ENCODE data around the gene HAP1.

DNA sequence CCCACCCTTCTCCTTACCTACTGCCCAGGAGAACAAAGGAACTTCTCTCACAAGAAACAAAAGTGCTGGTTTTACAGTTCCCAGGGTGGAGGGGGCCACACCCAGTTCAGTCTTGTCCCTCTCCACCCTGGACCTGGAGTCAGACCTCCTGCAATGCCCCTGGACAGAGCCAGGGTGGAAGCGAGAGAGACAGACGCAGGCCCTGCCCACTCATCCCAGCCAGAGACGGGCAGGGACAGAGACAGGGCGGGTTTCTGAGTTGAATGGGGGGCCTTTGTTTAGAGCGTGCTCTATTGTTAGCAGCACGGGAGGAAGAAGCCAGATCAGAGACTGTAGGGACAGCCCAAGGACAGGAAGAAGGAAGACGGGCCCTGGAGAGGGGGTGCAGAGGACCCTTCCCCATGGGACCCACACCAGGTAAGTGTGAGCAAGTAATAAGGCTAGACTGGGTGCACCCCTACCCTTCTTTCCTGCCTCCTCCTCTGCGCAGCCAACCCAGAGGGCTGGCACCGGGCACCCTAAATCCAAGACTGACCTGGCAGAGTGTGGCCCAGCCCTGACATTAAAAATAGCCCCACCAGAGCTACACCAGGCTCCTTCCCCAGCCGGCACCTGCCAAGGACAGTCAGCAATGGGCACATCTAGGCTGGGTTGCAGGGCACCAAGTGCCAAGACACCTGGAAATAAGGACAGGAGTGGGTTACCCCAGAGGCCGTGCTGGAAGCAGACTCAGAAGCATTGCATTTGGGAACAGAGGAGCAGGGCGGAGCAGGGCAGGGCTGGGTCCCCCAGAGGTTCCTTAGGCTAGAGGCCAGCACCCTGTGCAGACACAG lies 41.2 kb upstream of the HAP1 start:
- TF ChIP-seq, protein P1, sequence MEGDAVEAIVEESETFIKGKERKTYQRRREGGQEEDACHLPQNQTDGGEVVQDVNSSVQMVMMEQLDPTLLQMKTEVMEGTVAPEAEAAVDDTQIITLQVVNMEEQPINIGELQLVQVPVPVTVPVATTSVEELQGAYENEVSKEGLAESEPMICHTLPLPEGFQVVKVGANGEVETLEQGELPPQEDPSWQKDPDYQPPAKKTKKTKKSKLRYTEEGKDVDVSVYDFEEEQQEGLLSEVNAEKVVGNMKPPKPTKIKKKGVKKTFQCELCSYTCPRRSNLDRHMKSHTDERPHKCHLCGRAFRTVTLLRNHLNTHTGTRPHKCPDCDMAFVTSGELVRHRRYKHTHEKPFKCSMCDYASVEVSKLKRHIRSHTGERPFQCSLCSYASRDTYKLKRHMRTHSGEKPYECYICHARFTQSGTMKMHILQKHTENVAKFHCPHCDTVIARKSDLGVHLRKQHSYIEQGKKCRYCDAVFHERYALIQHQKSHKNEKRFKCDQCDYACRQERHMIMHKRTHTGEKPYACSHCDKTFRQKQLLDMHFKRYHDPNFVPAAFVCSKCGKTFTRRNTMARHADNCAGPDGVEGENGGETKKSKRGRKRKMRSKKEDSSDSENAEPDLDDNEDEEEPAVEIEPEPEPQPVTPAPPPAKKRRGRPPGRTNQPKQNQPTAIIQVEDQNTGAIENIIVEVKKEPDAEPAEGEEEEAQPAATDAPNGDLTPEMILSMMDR (IDR thresholded peaks at IDR 0.05) = no peak
- TF ChIP-seq POLR2A (IDR thresholded peaks at IDR 0.05) = no peak
- TF ChIP-seq POLR2AphosphoS5 (IDR thresholded peaks at IDR 0.05; ENCODE audit: insufficient read depth in 1 of 2, low read depth in 1 of 2) = no peak
